Measurements from ENCODE around the gene LCLAT1.

GRCh38 chr2:30641765-30642345 lies 194.8 kb downstream of the LCLAT1 start:
- no peak for TF ChIP-seq CTCF (IDR thresholded peaks at IDR 0.05)
- TF ChIP-seq POLR2AphosphoS5 (IDR thresholded peaks at IDR 0.05): no peak
- no peak for TF ChIP-seq POLR2A (IDR thresholded peaks at IDR 0.05)

All from upper lobe of left lung (tissue), 4 donors.